GM12878 (cell line): Measurements from ENCODE around the gene SOX10. TPM values are rescaled to one million over a fixed set of nuclear protein-coding genes. Genes with fewer than 3 reads are reported as not detected.

Experiments used
- ATAC-seq: fragments of 200-7000 bp; cut with Tn5 transposase; 3 replicates; pipeline ENCODE4 v1.9.1; 2020; ENCODE audit warnings: mild to moderate bottlenecking, moderate library complexity
- BruUV-seq: library from RNA; stranded (reverse); fragments of 400-500 nt; replicated peaks from 2 replicates; lab custom pipeline; 2021; lab: Mats Ljungman, UMichigan
- CTCF ChIA-PET: fragments of 300-600 bp; sonication (Branson Sonifier 250); formaldehyde crosslinking; extraction: SDS; loops from one replicate; lab custom pipeline; 2021; ENCODE audit warnings: inconsistent platforms; lab: Yijun Ruan, JAX
- POLR2A ChIA-PET: fragments of 350-600 bp; formaldehyde crosslinking; extraction: SDS; loops from one replicate; lab custom pipeline; 2021; ENCODE audit warnings: inconsistent platforms; lab: Charles Lee
- RAD21 ChIA-PET: fragments of 300-600 bp; sonication (Branson Sonifier 250); formaldehyde crosslinking; loops from one replicate; lab custom pipeline; 2023; ENCODE audit warnings: antibody characterized with exemption; ENCODE audit not compliant: unreplicated experiment; lab: Charles Lee
- SMC1A ChIA-PET: fragments of 300-600 bp; sonication (Branson Sonifier 250); formaldehyde crosslinking; loops from one replicate; lab custom pipeline; 2023; ENCODE audit not compliant: unreplicated experiment, uncharacterized antibody; lab: Charles Lee
- DNase-seq: peaks from one replicate; pipeline ENCODE4 v3.0.0-alpha.2; 2011; ENCODE audit warnings: low read depth, low spot score
- FAIRE-seq: peaks from 3 replicates; lab custom pipeline; 2011; peaks lifted over from hg19 to GRCh38; lab: Jason Lieb, UNC
- H2AFZ ChIP-seq: 2 replicates; pipeline ENCODE4 v1.6.0; 2011; ENCODE audit warnings: low read depth, low read length, control low read depth; ENCODE audit not compliant: control insufficient read depth
- H3K27ac ChIP-seq: 2 replicates; pipeline ENCODE4 v1.5.1; 2011; ENCODE audit warnings: control low read depth; ENCODE audit not compliant: control insufficient read depth, insufficient read depth
- H3K27me3 ChIP-seq, 2 experiments: replicated peaks in 1 of 2; 2 replicates each; pipeline versions ENCODE4 v1.6.0 to v1.6.1; 2011; ENCODE audit warnings: low read length in 1 of 2; ENCODE audit not compliant: control insufficient read depth in 2 of 2, insufficient read depth in 2 of 2
- H3K36me3 ChIP-seq, 2 experiments: 2 replicates each; pipeline ENCODE4 v1.5.1; 2011; ENCODE audit warnings: low read length in 1 of 2; ENCODE audit not compliant: control insufficient read depth in 2 of 2, insufficient read depth in 2 of 2
- H3K4me1 ChIP-seq: 2 replicates; pipeline ENCODE4 v1.6.1; 2011; ENCODE audit warnings: mild to moderate bottlenecking, low read length, moderate library complexity, mixed read lengths; ENCODE audit not compliant: control insufficient read depth, insufficient read depth
- H3K4me2 ChIP-seq: 2 replicates; pipeline ENCODE4 v1.6.0; 2011; ENCODE audit warnings: control low read depth; ENCODE audit not compliant: control insufficient read depth, insufficient read depth
- H3K4me3 ChIP-seq: fragments of 200-600 bp; sonication (generic); 2 replicates; pipeline ENCODE4 v1.5.1; 2016
- H3K79me2 ChIP-seq: 2 replicates; pipeline ENCODE4 v1.6.0; 2011; ENCODE audit warnings: low read length; ENCODE audit not compliant: control insufficient read depth, insufficient read depth
- H3K9ac ChIP-seq: 2 replicates; pipeline ENCODE4 v1.8.0; 2011; ENCODE audit warnings: low read length, control low read depth, mixed read lengths; ENCODE audit not compliant: control insufficient read depth, insufficient read depth
- H3K9me3 ChIP-seq: replicated peaks from 3 replicates; pipeline ENCODE4 v1.5.1; 2011; ENCODE audit warnings: mild to moderate bottlenecking, low read length; ENCODE audit not compliant: control insufficient read depth, insufficient read depth
- H4K20me1 ChIP-seq: 2 replicates; pipeline ENCODE4 v1.6.0; 2011; ENCODE audit not compliant: control insufficient read depth, insufficient read depth
- ATF7 ChIP-seq: fragments of 450-650 bp; IDR thresholded peaks from 2 replicates; pipeline ENCODE4 v1.6.1; 2016; ENCODE audit warnings: low read depth, mild to moderate bottlenecking
- BACH1 ChIP-seq: fragments of 450-650 bp; IDR thresholded peaks from 2 replicates; pipeline ENCODE4 v1.6.1; 2017; ENCODE audit warnings: mild to moderate bottlenecking, borderline replicate concordance
- CREB1 ChIP-seq: IDR thresholded peaks from 2 replicates; pipeline ENCODE4 v1.6.1; 2012; ENCODE audit warnings: low read depth, mild to moderate bottlenecking, inconsistent platforms
- EED ChIP-seq: sonication (generic); IDR thresholded peaks from 2 replicates; pipeline ENCODE4 v1.6.1; 2016; ENCODE audit warnings: antibody characterized with exemption, low read depth
- ETV6 ChIP-seq, 2 experiments: fragments of 450-650 bp in 1 of 2; IDR thresholded peaks in 1 of 2; conservative IDR thresholded peaks in 1 of 2; 2 replicates each; pipeline ENCODE4 v1.6.1; 2014; ENCODE audit warnings: antibody characterized with exemption in 1 of 2, borderline replicate concordance in 1 of 2, low read depth in 1 of 2, mild to moderate bottlenecking in 1 of 2, moderate library complexity in 1 of 2
- NBN ChIP-seq: fragments of 450-650 bp; IDR thresholded peaks from 2 replicates; pipeline ENCODE4 v1.6.1; 2016
- NR2C1 ChIP-seq: fragments of 450-650 bp; IDR thresholded peaks from 2 replicates; pipeline ENCODE4 v1.6.1; 2017; ENCODE audit warnings: antibody characterized with exemption, mild to moderate bottlenecking, moderate library complexity
- NR2F1 ChIP-seq: fragments of 450-650 bp; conservative IDR thresholded peaks from 2 replicates; pipeline ENCODE4 v1.6.1; 2017; ENCODE audit warnings: mild to moderate bottlenecking
- SIN3A ChIP-seq: IDR thresholded peaks from 2 replicates; pipeline ENCODE4 v1.6.1; 2012; ENCODE audit warnings: low read depth, low read length, improper control_type of control experiment
- SREBF1 ChIP-seq: IDR thresholded peaks from 2 replicates; pipeline ENCODE4 v1.6.1; 2012; ENCODE audit warnings: mild to moderate bottlenecking, low read length
- SREBF2 ChIP-seq: IDR thresholded peaks from 2 replicates; pipeline ENCODE4 v1.6.1; 2012; ENCODE audit warnings: mild to moderate bottlenecking, low read length
- ZNF217 ChIP-seq: fragments of 450-650 bp; IDR thresholded peaks from 2 replicates; pipeline ENCODE4 v1.6.1; 2017; ENCODE audit warnings: antibody characterized with exemption, mild to moderate bottlenecking
- WGBS: methylation state at CpG from one replicate; pipeline ENCODE4 v1.1.6; 2016; ENCODE audit warnings: low lambda C conversion rate; ENCODE audit not compliant: insufficient replicate concordance, insufficient coverage; ENCODE audit errors: missing lambda C conversion rate; 5-methylcytosine and 5-hydroxymethylcytosine counted together
- in situ Hi-C: fragments of 300-500 bp; cut with MboI; formaldehyde crosslinking; loops from 9 replicates; pipeline ENCODE4 v1.14.3; 2018; ENCODE audit warnings: mixed read lengths
- intact Hi-C: fragments of 100-400 bp; cut with micrococcal nuclease; formaldehyde crosslinking; loops from one replicate; pipeline ENCODE4 v1.14.2; 2022; ENCODE audit not compliant: unreplicated experiment
- polyA plus RNA-seq, 11 experiments: library from polyadenylated mRNA; depleted of rRNA in 4 of 11; unstranded in 6 of 11; stranded (reverse) in 5 of 11; fragments of >200 nt; fragmentation: Nextera tagmentation in 4 of 11; fragmentation: Illumina TruSeq in 1 of 11; extraction: Ambion mirVana in 4 of 11; extraction: Trizol in 1 of 11; gene quantifications; 1 replicate in 1 of 11; 2 replicates in 10 of 11; pipeline versions ENCODE4 v1.2.1 to v1.2.3, GENCODE V29; 2011 to 2016; ENCODE audit warnings: inconsistent platforms in 2 of 11, missing spikeins in 2 of 11, low read depth in 1 of 11
- total RNA-seq, 4 experiments: library from RNA; depleted of rRNA in 3 of 4; stranded (reverse); fragments of >200 nt in 3 of 4; fragmentation: Illumina TruSeq in 1 of 4; extraction: Trizol in 1 of 4; gene quantifications; 2 replicates each; pipeline versions ENCODE4 v1.2.1 to v1.2.3, GENCODE V29; 2013 to 2021
- TF ChIP-seq, protein P1 (sequence below): IDR thresholded peaks from 2 replicates; pipeline ENCODE4 v1.6.1; 2012; ENCODE audit warnings: low read depth, low read length, improper control_type of control experiment
- TF ChIP-seq, protein P2 (sequence below): fragments of 450-650 bp; IDR thresholded peaks from 2 replicates; pipeline ENCODE4 v1.6.1; 2017; ENCODE audit warnings: borderline replicate concordance
- TF ChIP-seq, protein P3 (sequence below): fragments of 450-650 bp; formaldehyde crosslinking; IDR thresholded peaks from 2 replicates; pipeline ENCODE4 v1.4.0; 2020; ENCODE audit warnings: mild to moderate bottlenecking, moderate library complexity
- TF ChIP-seq, protein P4 (sequence below): fragments of 450-650 bp; IDR thresholded peaks from 2 replicates; pipeline ENCODE4 v1.6.1; 2016; ENCODE audit warnings: mild to moderate bottlenecking
- TF ChIP-seq, protein P5 (sequence below): IDR thresholded peaks from 2 replicates; pipeline ENCODE4 v1.6.1; 2011; ENCODE audit warnings: borderline replicate concordance, low read depth, mild to moderate bottlenecking, moderate library complexity, mixed read lengths, low read length; ENCODE audit not compliant: insufficient read depth; ENCODE audit errors: extremely low read length

Gene SOX10
- total and polyA plus RNA-seq, 10 of the 15 experiments (the other 5 are each of a cell fraction or from before 2014, with no cell fraction given), result 0.05 TPM; not detected in 9

DNA sequence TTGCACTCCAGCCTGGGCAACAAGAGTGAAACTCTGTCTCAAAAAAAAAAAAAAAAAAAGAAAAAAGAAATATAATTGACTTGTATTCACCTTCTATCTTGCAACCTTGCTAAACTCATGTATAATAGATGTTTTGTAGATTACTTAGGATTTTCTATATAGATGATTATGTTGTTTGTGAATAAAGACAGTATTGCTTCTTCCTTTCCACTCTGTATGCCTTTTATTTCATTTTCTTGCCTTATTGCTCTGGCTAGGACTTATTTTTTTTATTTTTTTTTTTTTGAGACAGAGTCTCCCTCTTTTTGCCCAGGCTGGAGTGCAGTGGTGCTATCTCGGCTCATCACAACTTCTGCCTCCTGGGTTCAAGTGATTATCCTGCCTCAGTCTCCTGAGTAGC, 29.7 kb upstream of the SOX10 start:
- in situ Hi-C loops, result no loop called here
- H3K27ac ChIP-seq, result no peak overlapping the region
- no peaks in the 10 kb centered on the region for H3K4me1 ChIP-seq
- no peaks in the 10 kb centered on the region for H3K79me2 ChIP-seq
- intact Hi-C loops, result no loop called here
- WGBS, result no CpG with 5 or more reads among the region's 1 CpG
- BruUV-seq, result no TSS peak
- SMC1A ChIA-PET, result no interaction called here
- POLR2A ChIA-PET, result no interaction called here
- H3K36me3 ChIP-seq, result no peaks in the 10 kb centered on the region
- ATAC-seq (no peak), FAIRE-seq (no peak), DNase-seq (no peak)
- RAD21 ChIA-PET, result no interaction called here
- CTCF ChIA-PET, result interaction anchor here (1.0 kb wide), 1 partner anchor 76 kb away, joined by 3 read pairs; no protein-coding TSS in a partner anchor
- no peak overlapping the region for H3K4me2 ChIP-seq
- no peak overlapping the region for H3K4me3 ChIP-seq
- H4K20me1 ChIP-seq, result no peaks in the 10 kb centered on the region
- no peaks in the 10 kb centered on the region for H3K9me3 ChIP-seq
- no peak overlapping the region for H2AFZ ChIP-seq
- no peak overlapping the region for H3K9ac ChIP-seq
- no peaks in the 10 kb centered on the region for H3K27me3 ChIP-seq
- no peak for TF ChIP-seq ATF7
- no peak for TF ChIP-seq NR2F1
- no peak for TF ChIP-seq EED
- TF ChIP-seq SIN3A, result no peak
- no peak for TF ChIP-seq BACH1
- TF ChIP-seq, protein P1, sequence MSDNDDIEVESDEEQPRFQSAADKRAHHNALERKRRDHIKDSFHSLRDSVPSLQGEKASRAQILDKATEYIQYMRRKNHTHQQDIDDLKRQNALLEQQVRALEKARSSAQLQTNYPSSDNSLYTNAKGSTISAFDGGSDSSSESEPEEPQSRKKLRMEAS, result no peak
- no peak for TF ChIP-seq ZNF217
- TF ChIP-seq, protein P2, sequence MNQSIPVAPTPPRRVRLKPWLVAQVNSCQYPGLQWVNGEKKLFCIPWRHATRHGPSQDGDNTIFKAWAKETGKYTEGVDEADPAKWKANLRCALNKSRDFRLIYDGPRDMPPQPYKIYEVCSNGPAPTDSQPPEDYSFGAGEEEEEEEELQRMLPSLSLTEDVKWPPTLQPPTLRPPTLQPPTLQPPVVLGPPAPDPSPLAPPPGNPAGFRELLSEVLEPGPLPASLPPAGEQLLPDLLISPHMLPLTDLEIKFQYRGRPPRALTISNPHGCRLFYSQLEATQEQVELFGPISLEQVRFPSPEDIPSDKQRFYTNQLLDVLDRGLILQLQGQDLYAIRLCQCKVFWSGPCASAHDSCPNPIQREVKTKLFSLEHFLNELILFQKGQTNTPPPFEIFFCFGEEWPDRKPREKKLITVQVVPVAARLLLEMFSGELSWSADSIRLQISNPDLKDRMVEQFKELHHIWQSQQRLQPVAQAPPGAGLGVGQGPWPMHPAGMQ, result no peak
- TF ChIP-seq, protein P3, sequence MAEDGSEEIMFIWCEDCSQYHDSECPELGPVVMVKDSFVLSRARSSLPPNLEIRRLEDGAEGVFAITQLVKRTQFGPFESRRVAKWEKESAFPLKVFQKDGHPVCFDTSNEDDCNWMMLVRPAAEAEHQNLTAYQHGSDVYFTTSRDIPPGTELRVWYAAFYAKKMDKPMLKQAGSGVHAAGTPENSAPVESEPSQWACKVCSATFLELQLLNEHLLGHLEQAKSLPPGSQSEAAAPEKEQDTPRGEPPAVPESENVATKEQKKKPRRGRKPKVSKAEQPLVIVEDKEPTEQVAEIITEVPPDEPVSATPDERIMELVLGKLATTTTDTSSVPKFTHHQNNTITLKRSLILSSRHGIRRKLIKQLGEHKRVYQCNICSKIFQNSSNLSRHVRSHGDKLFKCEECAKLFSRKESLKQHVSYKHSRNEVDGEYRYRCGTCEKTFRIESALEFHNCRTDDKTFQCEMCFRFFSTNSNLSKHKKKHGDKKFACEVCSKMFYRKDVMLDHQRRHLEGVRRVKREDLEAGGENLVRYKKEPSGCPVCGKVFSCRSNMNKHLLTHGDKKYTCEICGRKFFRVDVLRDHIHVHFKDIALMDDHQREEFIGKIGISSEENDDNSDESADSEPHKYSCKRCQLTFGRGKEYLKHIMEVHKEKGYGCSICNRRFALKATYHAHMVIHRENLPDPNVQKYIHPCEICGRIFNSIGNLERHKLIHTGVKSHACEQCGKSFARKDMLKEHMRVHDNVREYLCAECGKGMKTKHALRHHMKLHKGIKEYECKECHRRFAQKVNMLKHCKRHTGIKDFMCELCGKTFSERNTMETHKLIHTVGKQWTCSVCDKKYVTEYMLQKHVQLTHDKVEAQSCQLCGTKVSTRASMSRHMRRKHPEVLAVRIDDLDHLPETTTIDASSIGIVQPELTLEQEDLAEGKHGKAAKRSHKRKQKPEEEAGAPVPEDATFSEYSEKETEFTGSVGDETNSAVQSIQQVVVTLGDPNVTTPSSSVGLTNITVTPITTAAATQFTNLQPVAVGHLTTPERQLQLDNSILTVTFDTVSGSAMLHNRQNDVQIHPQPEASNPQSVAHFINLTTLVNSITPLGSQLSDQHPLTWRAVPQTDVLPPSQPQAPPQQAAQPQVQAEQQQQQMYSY (CRISPR knock-in tag), result no peak
- no peak for TF ChIP-seq NBN
- no peak for TF ChIP-seq SREBF2
- no peak for TF ChIP-seq NR2C1
- TF ChIP-seq CREB1, result no peak
- TF ChIP-seq, protein P4, sequence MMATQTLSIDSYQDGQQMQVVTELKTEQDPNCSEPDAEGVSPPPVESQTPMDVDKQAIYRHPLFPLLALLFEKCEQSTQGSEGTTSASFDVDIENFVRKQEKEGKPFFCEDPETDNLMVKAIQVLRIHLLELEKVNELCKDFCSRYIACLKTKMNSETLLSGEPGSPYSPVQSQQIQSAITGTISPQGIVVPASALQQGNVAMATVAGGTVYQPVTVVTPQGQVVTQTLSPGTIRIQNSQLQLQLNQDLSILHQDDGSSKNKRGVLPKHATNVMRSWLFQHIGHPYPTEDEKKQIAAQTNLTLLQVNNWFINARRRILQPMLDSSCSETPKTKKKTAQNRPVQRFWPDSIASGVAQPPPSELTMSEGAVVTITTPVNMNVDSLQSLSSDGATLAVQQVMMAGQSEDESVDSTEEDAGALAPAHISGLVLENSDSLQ, result no peak
- TF ChIP-seq, protein P5, sequence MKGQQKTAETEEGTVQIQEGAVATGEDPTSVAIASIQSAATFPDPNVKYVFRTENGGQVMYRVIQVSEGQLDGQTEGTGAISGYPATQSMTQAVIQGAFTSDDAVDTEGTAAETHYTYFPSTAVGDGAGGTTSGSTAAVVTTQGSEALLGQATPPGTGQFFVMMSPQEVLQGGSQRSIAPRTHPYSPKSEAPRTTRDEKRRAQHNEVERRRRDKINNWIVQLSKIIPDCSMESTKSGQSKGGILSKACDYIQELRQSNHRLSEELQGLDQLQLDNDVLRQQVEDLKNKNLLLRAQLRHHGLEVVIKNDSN, result no peak
- TF ChIP-seq ETV6 (conservative IDR thresholded peaks at IDR 0.05 in 1 of 2, IDR thresholded peaks at IDR 0.05 in 1 of 2; ENCODE audit: borderline replicate concordance in 1 of 2, low read depth in 1 of 2), result no peak
- no peak for TF ChIP-seq SREBF1
